HPDE6-E6E7 (cell line): ENCODE results near the gene AUTS2.

Experiments
- DNase-seq: peaks from one replicate; pipeline ENCODE4 v3.0.0; 2011; ENCODE audit warnings: missing footprints; ENCODE audit errors: extremely low spot score

Gene AUTS2

DNA sequence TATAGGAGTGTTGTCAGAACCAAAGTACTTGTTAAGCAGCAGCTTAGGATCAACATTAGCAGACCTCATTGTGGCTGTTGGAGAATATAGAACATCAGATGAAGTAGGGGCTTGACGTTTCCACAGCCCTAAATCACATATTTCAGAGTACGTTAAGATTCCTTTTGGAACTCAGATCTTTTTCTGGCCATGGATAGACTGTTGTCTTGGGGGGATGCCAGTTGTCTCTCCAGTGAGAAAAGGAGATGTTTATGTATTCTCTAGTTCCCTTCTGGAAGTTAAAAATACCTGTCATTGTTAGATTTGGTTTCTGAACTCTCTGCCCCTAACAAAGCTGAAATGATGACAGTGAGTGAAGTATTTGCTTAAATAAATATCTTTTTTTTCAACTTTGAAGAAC lies 191.3 kb downstream of the AUTS2 start:
- DNase-seq: no peak

GRCh38 chr7:69790977-69791724 lies 192.9 kb downstream of the AUTS2 start:
- no peak for DNase-seq

DNA sequence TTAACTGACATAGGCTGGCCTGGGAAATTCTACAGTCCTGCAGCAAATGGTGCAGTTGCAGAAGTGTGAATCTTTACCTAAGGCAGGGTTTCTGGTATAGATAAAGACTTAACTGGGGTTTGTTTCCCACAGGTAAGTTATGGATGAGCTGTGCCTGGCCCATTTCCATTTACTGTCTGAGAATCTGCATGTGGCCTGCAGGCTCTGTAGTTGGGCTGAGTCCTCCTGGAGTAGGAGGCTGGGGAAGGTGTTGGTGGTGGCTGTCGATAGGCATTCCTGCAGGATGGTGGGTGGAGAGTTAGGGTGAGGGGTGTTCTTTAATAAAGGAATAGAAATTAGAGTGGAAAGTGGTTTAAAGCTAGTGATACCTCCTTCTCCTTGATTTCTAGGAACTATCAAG lies 193.5 kb downstream of the AUTS2 start:
- DNase-seq: no peak

DNA sequence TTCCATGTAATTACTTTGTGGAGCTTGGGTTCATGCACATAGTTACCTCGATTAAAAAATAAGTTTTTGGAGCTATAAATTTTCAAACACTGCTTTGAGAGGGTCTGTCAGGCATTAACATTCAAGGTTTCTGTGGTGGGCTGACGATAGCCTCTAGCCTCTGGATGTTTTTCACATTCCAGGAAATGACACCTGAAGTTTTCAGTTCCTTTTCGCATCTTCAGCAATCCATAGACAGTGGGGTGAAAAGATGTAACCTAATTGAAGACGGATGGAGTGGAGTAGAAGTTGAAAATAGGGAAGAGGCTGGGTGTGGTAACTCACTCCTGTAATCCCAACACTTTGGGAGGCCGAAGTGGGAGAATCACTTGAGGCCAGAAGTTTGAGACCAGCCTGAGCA lies 197.7 kb downstream of the AUTS2 start:
- no peak for DNase-seq

DNA sequence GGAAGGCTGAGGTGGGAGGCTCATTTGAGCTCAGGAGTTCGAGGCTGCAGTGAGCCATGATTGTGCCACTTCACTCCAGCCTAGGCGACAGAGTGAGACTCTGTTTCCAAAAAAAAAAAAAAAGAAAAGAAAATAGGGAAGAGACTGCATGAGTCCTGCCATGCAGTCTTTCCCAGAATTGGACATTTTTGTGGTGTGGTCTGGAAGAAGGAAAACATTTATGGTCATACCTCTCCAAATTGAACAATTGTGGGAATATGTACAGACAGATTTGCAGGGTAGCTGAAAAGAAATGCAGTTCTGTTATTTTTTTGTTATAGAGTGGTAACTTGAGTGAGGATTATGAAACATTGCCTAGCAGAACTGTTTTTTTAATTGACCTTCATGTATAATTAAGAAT lies 198.1 kb downstream of the AUTS2 start:
- no peak for DNase-seq

DNA sequence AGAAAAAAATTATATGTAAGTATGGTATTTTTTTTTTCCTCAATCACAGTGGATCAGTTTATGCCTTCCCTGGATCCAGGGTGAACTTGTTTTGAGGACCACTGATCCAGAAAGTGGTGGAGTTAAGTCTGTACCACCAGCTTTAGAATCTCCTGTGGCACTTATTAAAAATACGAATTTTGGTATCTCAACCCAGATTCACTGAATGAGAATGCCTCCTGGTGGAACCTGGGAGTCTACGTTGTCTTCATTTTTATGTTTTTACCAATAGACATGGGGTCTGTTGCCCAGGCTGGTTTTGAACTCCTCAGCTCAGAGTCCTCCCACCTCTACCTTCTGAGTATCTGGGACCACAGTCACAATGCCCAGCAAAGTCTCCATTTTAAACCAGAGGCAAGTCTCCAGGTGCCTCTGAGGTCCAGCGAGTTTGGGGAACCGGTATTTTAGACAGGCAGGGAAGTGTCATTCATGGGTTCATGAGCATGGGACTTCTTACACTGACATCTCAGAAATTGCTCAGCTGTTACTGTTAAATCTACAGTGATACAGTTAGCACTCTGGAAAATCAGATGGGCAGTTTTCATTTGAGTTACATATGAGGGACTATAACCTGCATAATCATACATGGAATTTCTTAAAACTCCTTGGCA lies 200.9 kb downstream of the AUTS2 start:
- no peak for DNase-seq

DNA sequence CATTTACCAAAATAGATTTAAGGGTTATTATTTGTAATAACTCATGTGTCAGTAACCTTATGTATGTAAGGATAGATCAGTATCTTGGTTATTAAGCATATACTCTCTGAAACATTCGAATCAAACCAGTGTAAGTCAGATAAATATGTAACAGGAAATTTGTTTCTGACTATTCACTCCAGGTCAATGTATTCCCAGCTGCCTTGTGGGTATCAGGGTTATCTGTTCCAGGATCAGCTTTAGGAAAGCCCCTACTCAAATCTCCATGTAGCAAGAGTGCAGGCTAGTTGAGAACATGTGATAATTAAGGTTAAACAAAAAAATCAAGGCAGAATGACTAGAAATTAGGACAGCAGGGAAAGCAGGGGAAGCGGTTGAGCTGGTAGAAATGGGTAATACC lies 201.7 kb downstream of the AUTS2 start:
- no peak for DNase-seq

GRCh38 chr7:69800495-69800894 lies 202.2 kb downstream of the AUTS2 start:
- no peak for DNase-seq

DNA sequence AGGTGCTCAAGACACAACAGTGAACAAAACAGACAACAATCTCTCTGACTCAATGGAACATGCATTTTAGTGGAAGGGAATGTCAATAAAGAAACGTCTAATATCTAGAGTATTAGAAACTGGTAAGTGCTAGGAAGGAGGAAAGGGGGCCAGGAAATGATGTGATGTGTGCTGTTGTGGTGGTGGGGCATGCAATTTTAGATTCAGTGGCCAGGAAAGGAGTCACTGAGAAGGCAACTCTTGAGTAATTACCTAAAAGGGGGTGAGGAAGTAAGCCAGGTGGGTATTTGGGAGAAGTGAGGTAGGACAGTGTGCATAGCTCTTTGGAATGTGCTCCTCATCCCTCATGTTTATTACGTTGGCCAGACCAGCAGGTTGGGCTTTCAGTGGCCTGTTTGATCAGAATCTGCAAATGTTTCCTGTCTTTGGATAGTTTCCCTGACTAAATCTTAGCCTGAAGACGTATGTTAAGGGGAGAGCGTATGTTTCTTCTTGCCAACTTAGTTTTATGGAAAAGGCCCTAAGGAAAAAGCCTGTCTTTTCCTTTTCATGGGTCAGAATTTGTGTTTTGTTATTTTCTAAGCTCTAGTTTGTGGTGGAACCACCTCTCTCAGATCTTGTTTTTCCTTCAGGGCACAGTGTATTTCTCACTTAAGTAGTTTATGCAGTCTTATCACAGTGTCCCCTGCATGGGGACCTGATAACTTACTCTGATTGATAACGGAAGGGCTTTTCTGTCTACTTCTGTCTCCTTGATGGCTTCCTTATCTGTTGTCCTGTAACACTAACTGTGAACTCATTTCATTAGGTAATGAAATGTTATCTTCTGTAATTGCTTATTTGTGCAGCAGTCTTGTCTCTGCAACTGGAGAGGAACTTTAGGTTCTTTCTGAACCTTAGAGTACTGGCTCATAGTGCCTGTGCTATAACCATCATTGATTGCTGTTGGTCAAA lies 203.7 kb downstream of the AUTS2 start:
- no peak for DNase-seq

DNA sequence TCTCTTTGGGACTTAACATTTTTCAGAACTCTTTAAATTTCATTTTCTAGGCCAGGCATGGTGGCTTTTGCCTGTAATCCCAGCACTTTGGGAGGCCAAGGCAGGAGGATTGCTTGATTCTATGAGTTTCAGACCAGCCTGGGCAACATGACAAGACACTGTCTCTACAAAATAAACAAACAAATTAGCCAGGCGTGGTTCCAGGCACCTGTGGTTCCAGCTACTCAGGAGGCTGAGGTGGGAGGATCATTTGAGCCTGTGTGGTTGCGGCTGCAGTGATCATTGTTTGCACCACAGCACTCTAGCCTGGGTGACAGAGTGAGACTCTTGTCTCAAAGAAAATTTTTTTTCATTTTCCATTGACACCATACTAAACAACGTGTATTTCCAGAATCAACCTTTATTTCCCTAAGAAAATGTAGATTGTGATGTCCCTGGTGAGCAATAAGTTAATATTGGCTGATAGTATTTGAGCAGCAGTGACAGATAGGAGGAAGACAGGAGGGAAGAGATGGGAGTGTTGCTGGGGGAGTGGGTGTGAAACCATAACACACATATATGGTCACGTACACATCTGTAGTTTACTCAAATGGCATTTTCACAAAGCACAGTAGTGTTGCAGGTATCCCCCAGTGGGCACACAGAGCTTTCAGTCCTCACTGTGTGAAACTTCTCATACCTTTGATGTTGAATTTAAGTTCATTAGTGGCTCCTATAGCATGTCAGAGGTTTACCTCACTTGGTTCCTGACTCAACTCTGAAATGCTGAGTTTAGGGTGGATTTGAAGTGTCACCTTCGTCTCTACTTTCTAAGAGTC lies 205.6 kb downstream of the AUTS2 start:
- no peak for DNase-seq

DNA sequence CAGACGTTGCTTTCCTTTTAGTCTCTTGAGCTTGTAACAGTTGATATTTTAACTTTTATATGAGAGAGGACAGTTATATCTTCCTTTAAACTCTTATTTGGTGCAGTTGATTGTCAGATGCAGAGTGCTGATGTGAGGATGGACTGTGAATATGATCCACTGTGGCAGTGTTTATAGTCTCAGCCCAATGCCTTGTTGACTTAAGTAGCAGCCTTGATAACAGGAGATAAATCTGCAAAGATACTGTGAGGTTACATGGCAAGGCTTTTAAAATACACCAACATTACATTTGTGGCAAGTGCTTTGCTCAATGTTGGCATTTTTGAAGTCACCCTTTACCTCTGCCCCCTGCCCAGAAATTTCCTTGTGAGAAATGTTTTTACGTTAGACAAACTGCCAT lies 206.7 kb downstream of the AUTS2 start:
- no peak for DNase-seq

DNA sequence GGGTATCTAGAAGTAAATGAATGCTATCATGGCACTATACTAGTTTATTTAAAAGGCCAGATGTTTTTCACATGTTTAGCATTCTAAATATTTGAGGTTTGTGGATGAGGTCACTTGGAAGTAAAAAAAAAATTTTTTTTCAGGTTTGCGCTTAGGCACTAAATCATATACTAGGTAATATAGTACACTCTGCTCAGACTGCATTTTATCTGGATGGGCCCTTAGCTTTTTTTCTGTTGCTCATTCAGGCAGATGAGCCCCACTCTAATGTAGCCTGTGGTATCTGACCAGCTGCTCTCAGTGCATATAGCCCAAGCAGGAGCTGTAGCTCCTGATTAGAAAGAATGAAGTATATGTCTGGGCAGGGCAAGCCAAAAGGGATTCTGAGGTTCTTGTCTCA lies 210.1 kb downstream of the AUTS2 start:
- DNase-seq: no peak

GRCh38 chr7:69811476-69812308 lies 213.4 kb downstream of the AUTS2 start:
- DNase-seq: no peak

GRCh38 chr7:69812756-69813155 lies 214.5 kb downstream of the AUTS2 start:
- no peak for DNase-seq

DNA sequence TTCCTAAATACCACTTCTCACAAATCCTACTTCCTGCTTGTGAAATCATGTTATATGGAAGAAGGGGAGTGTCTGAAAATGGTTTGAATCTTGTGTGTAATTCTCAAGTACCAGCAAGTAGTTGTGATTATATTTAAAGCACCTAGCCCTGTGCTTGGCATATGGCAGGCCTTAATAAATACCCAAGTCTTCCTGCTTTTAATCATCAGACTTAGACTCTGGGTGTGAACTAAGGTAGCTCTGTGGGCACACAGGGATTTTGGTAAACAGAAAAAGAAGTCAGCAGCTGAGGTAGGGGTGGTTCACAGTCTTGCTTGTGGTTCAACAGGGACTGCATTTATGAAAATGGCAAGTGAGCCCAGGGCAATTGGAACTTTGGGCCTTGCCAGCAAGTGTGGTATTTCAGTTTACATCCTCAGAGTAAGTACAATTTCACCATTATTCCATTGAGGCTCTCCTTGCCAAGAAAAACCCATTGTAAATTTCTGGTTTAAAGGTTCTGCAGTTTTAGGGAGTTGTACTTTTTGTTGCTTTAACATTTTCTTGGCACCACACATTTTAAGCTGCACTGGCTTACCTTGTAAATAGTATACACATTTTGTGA lies 215.5 kb downstream of the AUTS2 start:
- DNase-seq: no peak

- DNase-seq: no peak
Observed at GRCh38 chr7:69814421-69814962, 216.2 kb downstream of the AUTS2 start.

DNA sequence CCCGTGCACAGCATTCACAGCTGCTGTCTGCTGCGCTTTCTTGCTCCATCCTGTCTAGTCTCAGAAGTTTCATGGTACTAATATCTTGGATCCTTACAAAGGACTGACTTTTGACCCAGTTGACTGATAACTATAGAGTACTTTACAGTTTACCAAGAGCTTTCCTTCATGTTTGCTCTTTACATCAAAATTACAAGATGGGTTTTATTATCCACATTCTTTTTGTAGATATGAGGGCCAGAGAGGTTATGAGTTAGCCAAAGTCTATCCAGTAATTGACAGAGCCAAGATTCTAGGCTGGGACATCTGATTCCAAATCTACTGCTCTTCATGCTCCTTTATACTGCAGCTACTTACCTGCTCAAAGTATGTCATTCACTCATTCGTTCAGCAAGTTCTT lies 218.2 kb downstream of the AUTS2 start:
- no peak for DNase-seq

DNA sequence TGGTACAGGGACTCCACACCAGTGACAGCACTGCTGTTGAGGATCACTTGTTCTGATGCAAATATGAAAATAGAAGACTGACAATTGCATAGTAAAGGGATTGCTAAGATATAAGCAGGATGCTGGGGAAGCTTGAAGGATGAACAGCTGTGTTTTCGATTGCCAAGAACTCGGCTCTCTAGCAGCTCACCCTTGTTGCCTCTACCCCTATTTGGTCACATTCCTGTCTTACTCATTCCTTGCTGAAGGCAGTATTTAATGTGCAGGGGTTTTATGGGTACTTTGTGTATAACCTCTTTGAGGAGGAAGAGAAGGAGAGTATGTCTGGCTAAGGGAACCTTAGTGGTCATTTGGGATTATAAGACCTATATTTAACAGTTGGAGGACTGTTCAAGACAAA lies 218.8 kb downstream of the AUTS2 start:
- no peak for DNase-seq

- no peak for DNase-seq
Observed at GRCh38 chr7:69817841-69818635, 219.8 kb downstream of the AUTS2 start.
